Measurements from ENCODE around the gene MFSD11. TPM values are rescaled to one million over a fixed set of nuclear protein-coding genes. Genes with fewer than 3 reads are reported as not detected.

The MFSD11 gene
- polyA plus RNA-seq, 3 donors: 19.8 to 24.8 (median 23.8) TPM

DNA sequence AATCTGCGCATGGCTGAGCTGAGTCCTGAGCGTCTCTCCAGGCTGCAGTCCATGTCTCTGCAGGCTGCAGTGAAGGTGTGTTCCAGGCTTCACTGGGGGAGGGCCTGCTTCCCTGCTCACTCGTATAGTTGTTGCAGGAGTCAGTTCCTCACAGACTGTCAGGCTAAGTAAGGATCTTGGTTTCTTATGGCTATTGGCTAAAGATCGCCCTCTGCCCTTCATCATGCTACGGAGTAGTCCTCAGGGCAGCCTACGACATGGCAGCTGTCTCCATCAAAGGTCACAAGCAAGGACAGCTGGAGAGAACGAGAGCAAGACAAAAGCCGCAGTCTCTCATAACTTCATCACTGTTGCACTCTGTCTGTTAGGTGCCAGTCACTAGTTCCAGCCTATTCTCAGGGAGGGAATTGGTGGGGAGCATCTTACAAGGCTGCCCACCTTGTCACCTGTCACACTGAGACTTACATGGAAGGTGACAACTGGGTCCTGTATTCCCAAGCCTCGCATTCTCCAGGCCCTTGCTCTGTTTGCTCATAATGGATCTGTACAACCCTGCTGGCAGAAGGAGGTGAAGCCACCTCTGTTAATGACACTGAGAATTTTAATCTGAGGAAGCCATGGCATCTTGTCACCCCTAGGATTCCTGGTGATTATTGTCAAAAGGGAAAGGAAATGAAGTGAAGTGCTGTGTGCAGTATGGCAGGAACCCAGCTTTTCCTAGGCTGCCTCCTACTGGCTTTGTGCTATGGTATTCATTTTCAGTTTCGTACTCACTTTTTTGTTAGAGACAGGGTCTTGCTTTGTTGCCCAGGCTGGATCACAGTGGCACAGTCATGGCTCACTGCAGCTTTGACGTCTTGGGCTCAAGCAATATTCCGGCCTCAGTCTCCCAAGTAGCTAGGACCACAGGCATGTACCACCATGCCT lies 43.4 kb downstream of the MFSD11 start:
- H3K9ac ChIP-seq (ENCODE audit: insufficient read depth, low read length, poor library complexity, severe bottlenecking): no peak overlapping the region
- H3K4me2 ChIP-seq (replicated peaks; ENCODE audit: extremely low read depth, low read length, poor library complexity, severe bottlenecking): no peak overlapping the region
- H3K27ac ChIP-seq (ENCODE audit: low read depth in 1 of 2, low read length in 2 of 2): no peak overlapping the region
- H3K27ac Mint-ChIP-seq: no peak overlapping the region
- 93% methylated on average over 10 of the region's 12 CpGs for WGBS (ENCODE audit: insufficient coverage)
- no peak for DNase-seq
- H3K4me3 Mint-ChIP-seq: no peak overlapping the region
- H3K27me3 Mint-ChIP-seq (ENCODE audit: low read depth in 3 of 3): no peaks in the 10 kb centered on the region
- no peak overlapping the region for H2AFZ ChIP-seq (ENCODE audit: insufficient read depth, low read depth, low read length, poor library complexity, severe bottlenecking)
- H3K4me1 Mint-ChIP-seq: no peaks in the 10 kb centered on the region
- H3K36me3 Mint-ChIP-seq: peaks cover 49 to 80% of the 10 kb centered on the region in 2 donors
- H4K20me1 ChIP-seq (ENCODE audit: insufficient read depth, low read length): no peaks in the 10 kb centered on the region
- no peak overlapping the region for H3K4me3 ChIP-seq (replicated peaks in 1 of 3; ENCODE audit: low read depth in 2 of 3, low read length in 3 of 3)
- no peaks in the 10 kb centered on the region for H3K4me1 ChIP-seq (ENCODE audit: control insufficient read depth in 1 of 2, insufficient read depth in 2 of 2, low read length in 2 of 2)
- no peaks in the 10 kb centered on the region for H3K9me3 Mint-ChIP-seq
- intact Hi-C loops (cut with micrococcal nuclease): no loop called here
- TF ChIP-seq, protein P1, sequence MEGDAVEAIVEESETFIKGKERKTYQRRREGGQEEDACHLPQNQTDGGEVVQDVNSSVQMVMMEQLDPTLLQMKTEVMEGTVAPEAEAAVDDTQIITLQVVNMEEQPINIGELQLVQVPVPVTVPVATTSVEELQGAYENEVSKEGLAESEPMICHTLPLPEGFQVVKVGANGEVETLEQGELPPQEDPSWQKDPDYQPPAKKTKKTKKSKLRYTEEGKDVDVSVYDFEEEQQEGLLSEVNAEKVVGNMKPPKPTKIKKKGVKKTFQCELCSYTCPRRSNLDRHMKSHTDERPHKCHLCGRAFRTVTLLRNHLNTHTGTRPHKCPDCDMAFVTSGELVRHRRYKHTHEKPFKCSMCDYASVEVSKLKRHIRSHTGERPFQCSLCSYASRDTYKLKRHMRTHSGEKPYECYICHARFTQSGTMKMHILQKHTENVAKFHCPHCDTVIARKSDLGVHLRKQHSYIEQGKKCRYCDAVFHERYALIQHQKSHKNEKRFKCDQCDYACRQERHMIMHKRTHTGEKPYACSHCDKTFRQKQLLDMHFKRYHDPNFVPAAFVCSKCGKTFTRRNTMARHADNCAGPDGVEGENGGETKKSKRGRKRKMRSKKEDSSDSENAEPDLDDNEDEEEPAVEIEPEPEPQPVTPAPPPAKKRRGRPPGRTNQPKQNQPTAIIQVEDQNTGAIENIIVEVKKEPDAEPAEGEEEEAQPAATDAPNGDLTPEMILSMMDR (IDR thresholded peaks at IDR 0.05): no peak
- H3K36me3 ChIP-seq (replicated peaks in 1 of 2; ENCODE audit: control insufficient read depth in 1 of 2, insufficient read depth in 2 of 2, low read length in 2 of 2): peaks cover 35 to 76% of the 10 kb centered on the region in 2 donors
- H3K79me2 ChIP-seq (ENCODE audit: insufficient read depth, low read length): no peaks in the 10 kb centered on the region
- no peaks in the 10 kb centered on the region for H3K27me3 ChIP-seq (ENCODE audit: control insufficient read depth in 2 of 2, insufficient read depth in 2 of 2, low read length in 2 of 2)
- no peaks in the 10 kb centered on the region for H3K9me3 ChIP-seq (replicated peaks in 1 of 2; ENCODE audit: control insufficient read depth in 1 of 2, insufficient read depth in 1 of 2, low read length in 2 of 2)

DNA sequence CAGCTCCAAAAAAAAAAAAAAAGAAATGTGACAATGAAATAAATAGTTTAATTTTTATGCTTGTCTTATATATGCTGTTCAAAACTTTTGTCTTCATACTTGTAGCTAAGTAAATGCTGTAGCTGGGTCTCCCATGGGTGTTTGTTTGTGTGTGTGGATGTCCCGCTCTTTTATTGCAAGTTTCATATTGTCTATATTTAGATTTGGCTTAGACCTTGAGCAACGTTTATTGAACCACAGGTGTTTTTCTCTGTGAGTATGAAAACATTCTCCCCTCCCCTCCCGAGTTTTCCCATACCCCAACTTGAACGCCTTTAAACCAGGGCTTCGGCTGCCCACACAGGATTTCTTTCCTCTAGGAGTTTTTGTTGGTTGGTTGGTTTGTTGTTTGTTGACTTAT lies 45.2 kb downstream of the MFSD11 start:
- Mint-ChIP-seq H3K27ac (peak overlapping the region in 1 of 7 donors; percentile 32), H3K9me3 (no peaks in the 10 kb centered on the region), H3K36me3 (peaks cover 40 to 65% of the 10 kb centered on the region in 2 donors), H3K27me3 (ENCODE audit: low read depth in 3 of 3) (no peaks in the 10 kb centered on the region), H3K4me3 (no peak overlapping the region), H3K4me1 (no peaks in the 10 kb centered on the region)
- H3K4me3 ChIP-seq (replicated peaks in 1 of 3; ENCODE audit: low read depth in 2 of 3, low read length in 3 of 3): no peak overlapping the region
- H3K27me3 ChIP-seq (ENCODE audit: control insufficient read depth in 2 of 2, insufficient read depth in 2 of 2, low read length in 2 of 2): no peaks in the 10 kb centered on the region
- no peak overlapping the region for H2AFZ ChIP-seq (ENCODE audit: insufficient read depth, low read depth, low read length, poor library complexity, severe bottlenecking)
- TF ChIP-seq, protein P1 (IDR thresholded peaks at IDR 0.05): no peak
- no peak overlapping the region for H3K27ac ChIP-seq (ENCODE audit: low read depth in 1 of 2, low read length in 2 of 2)
- no peaks in the 10 kb centered on the region for H3K4me1 ChIP-seq (ENCODE audit: control insufficient read depth in 1 of 2, insufficient read depth in 2 of 2, low read length in 2 of 2)
- H4K20me1 ChIP-seq (ENCODE audit: insufficient read depth, low read length): no peaks in the 10 kb centered on the region
- DNase-seq: no peak
- WGBS (ENCODE audit: insufficient coverage): no CpG with 5 or more reads among the region's 5 CpGs
- peaks cover 21 to 63% of the 10 kb centered on the region in 2 donors for H3K36me3 ChIP-seq (replicated peaks in 1 of 2; ENCODE audit: control insufficient read depth in 1 of 2, insufficient read depth in 2 of 2, low read length in 2 of 2)
- H3K9ac ChIP-seq (ENCODE audit: insufficient read depth, low read length, poor library complexity, severe bottlenecking): no peak overlapping the region
- no peaks in the 10 kb centered on the region for H3K79me2 ChIP-seq (ENCODE audit: insufficient read depth, low read length)
- no peaks in the 10 kb centered on the region for H3K9me3 ChIP-seq (replicated peaks in 1 of 2; ENCODE audit: control insufficient read depth in 1 of 2, insufficient read depth in 1 of 2, low read length in 2 of 2)
- intact Hi-C loops (cut with micrococcal nuclease): no loop called here
- H3K4me2 ChIP-seq (replicated peaks; ENCODE audit: extremely low read depth, low read length, poor library complexity, severe bottlenecking): no peak overlapping the region
